Sigmoid colon (tissue), 4 donors: ENCODE results near the gene DHDH.

Experiments used
- EP300 ChIP-seq, 4 donors: sonication (generic); formaldehyde crosslinking; IDR thresholded peaks; one replicate each; pipeline ENCODE4 v1.6.1; 2017; ENCODE audit warnings: antibody characterized with exemption in 4 of 4
- POLR2A ChIP-seq, 2 donors: fragments of 450-650 bp; IDR thresholded peaks; one replicate each; pipeline ENCODE4 v1.6.1; 2016; ENCODE audit warnings: antibody characterized with exemption in 2 of 2, mild to moderate bottlenecking in 2 of 2, moderate library complexity in 2 of 2

- TF ChIP-seq POLR2A (IDR thresholded peaks at IDR 0.05) (no peak), EP300 (IDR thresholded peaks at IDR 0.05) (no peak)
Measured at GRCh38 chr19:48959341-48960239, 26.1 kb downstream of the DHDH start.
